HTR-8/SVneo (cell line): ENCODE results near the gene ABCD3.
"Not testable (repeated sequence)": the region's sequence is repeated elsewhere in the genome, so short reads cannot be mapped to it uniquely, and the experiment has no call there.

Experiments
- DNase-seq: peaks from one replicate; pipeline ENCODE4 v3.0.0; 2011; ENCODE audit warnings: low spot score, mixed read lengths; ENCODE audit not compliant: insufficient read length
- FAIRE-seq: peaks from 2 replicates; lab custom pipeline; 2011; peaks lifted over from hg19 to GRCh38; lab: Jason Lieb, UNC

The ABCD3 gene

GRCh38 chr1:94543893-94544635 is 125.9 kb downstream of the ABCD3 start:
- DNase-seq (no peak), FAIRE-seq (no peak)

DNA sequence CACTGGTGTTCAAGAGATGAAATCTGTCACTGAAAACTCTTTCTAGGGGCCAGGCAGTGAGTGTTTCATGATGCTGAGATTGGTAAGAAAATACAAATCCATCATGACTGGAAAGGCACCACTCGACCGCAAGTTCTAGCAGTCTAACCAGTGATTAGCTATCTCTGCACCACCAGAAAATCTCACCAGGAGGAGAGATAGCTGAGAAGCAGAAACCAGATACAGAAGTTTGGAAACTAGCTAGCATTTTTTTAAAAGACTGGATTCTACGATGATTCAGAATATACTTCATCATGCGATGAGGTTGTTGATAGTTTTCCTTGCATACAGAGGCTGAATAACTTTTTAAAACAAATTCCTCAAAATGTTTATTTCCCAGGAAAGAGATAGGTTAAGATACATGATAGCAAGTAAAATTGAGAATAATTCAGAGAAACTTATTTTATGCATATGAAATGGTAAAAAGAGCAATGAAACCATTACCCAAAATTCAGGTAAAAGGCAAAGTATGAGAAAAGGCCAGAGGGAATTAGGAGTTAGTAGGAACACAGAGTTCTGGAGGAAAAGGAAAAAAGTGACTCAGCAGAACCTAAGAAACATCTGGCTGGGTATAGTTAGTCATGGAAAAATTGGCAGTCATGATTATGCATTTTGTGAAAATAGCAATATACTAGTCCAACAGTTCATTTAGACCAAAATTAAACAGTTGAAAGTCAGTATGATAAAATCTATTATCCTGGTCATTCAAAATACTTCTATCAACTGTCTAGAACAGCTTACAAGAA is 126.7 kb downstream of the ABCD3 start:
- DNase-seq (no peak), FAIRE-seq (no peak)

DNA sequence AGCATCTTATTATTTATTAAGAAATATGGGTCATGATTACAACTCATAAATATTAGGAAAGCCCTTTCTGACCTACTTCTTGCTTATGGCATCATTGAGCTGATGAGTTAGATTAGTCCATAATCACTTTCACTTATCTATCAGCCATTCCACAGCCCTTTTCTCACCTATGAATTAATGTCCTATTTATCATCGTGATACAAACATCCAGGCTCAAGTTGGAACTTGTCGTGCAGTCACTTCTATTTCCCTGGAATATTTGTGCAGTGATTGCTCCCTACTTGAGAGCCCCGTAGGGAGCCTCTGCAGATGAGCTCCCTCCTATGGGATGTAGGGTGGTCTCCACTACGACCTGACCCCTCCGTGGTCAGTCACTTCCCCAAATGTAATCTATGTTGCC is 131.5 kb downstream of the ABCD3 start:
- no peak for FAIRE-seq
- DNase-seq, result no peak

- DNase-seq, result no peak
- FAIRE-seq, result no peak
These were observed 132.2 kb downstream of the ABCD3 start for GRCh38 chr1:94550396-94550795.

DNA sequence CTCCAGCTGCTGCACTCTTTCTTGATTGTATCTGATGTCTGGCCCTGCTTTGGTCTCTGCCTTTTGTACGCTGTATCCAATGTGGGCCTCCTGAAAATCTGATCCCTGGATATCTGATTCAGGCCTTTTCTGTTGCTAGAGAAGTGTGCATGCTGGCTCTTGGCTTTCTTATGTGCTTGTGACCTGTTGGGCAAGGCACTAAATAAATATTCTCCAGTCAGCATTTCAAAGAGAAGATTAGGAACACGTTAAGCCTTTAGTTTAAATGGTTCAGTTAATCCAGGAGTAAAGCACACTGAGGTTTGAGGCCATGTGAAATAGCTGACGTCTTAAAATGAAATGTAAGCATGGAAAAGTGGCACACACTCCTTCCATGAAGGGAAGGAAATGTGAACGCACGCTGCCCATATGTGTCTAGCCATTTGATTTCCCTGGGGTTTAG is 132.6 kb downstream of the ABCD3 start:
- FAIRE-seq, result no peak
- no peak for DNase-seq

DNA sequence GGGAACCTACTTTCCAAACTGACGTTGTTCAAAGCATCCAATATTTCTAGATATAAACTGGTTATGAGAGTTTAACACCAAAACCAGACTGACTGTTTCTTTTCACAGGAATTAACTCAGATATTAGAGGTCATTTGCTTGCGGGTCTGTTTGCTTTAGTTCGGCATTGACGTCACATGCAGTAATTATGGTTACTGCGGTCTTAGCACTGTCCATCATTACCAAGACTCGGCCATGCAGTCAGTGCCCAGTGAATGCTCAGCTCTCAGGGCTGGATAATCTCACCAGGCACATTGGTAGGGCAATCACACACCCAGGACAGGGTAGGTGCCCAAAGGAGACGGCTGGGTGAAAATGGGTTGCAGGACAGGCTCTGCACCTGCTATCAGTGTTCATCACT is 133.3 kb downstream of the ABCD3 start:
- no peak for DNase-seq
- FAIRE-seq, result no peak

DNA sequence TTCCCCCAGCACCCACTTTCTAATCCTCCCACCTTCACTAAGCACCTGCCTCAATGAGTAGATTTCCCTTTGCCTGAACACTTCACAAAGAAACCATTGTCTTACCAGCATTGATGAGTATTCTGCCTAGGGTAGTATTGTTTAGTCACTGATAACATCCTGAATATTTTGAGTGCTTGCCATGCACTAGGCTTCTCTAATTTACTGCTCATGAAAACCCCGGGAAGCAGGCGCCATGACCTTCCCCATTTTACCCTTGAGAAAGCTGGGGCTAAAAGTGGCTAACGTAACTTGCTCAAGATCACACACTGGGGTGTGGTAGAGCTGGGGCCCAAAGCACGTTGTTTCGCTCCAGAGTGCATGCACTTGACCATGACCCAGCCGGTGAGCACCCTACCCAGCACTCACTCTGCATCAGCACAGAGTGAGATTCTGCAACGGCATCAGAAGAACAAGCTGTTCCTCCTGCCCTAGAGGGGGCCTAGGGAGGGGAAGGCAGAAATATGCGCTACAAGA is 133.9 kb downstream of the ABCD3 start:
- FAIRE-seq, result no peak
- DNase-seq, result no peak

DNA sequence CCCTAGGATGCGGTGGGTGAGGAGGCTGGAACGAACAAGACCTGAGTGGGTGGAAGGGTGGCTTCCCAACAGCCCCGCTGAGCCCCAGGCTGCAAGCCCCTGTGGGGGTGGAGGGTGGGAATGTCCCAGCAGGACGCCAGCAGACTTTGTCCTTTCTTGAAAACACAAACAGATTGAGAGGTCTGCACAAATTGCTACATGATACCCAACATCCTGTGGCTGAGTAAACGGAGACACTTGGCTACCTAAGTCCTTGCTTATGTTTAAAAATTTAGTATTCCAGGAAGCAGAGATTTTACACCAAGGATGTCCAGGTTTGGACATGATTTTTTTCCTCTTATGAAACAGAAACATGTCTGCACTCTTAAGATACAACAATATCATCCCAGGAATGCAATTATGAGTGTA is 135.1 kb downstream of the ABCD3 start:
- FAIRE-seq (no peak), DNase-seq (no peak)

GRCh38 chr1:94553931-94554330 is 135.7 kb downstream of the ABCD3 start:
- DNase-seq, result no peak
- no peak for FAIRE-seq

DNA sequence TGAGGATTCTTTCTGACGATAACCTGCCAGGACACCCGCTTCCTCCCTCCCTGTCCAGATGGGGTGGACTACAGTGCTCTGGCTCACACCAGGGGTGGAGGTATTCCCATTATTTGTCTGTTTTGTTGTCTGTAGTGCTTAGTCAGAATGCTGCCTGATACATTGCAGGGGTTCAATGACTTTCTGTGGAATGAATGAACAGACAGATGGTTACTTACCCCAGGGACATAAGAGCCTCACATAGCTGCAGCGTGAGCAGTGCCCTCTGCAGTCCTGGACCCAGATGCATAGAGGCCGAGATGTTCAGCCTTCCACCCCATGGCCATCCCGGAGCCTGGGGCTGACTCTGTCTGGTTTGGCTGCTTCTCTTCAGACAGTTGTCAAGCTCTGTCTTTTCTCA is 136.4 kb downstream of the ABCD3 start:
- FAIRE-seq, result no peak
- no peak for DNase-seq

GRCh38 chr1:94555091-94555490 is 136.9 kb downstream of the ABCD3 start:
- FAIRE-seq (no peak), DNase-seq (no peak)

GRCh38 chr1:94559921-94560320 is 141.7 kb downstream of the ABCD3 start:
- no peak for FAIRE-seq
- no peak for DNase-seq

GRCh38 chr1:94560333-94560732 is 142.1 kb downstream of the ABCD3 start:
- no peak for DNase-seq
- no peak for FAIRE-seq

DNA sequence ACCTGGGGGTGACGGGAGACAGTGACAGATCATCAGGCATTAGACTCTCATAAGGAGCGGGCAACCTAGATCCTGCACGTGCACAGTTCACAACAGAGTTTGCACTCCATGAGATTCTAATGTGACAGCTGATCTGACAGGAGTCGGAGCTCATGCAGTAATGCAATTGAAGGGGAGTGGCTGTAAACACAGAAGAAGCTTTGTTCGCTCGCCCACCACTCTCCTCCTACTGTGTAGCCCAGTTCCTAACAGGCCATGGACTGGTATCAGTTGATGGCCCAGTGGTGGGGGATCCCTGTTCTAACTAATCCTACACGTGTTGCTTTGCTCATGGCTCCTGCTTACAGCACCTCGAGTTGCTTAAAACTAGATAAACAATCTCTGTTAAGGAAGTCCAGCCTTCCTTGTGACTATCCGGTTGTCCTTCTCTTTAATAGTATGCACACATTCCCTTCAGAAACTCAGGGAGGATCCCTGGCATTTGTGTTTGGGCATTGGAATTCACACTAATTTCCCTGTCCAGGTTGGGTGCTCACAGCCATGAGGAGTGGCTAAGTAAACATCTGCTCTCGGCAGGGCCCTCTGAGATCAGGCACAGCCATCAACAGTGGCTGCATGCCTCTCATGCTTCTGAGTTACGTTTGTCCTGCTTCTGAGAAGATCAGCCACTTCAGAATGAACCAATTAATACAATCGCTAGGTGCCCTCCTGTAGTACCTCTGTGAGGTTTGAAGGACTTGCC is 144.5 kb downstream of the ABCD3 start:
- FAIRE-seq (no peak), DNase-seq (no peak)

DNA sequence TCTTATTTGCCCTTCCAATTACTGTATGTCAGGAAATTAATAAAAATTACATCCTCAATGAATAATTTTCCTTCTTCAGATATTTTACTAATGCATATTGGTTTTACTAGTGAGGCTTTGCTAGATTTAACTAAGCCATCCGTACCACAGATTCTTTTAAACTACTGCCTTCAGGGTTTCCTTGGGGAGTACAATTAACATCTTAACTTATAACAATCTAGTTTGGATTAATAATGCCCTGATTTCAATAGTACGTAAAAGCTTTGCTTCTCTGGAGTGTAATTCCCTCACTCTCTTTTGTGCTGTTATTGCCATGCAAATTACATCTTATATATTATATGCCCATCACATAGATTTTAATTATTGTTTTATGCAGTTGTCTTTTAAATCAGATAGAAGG is 147.7 kb downstream of the ABCD3 start:
- DNase-seq (no peak), FAIRE-seq (no peak)

- not testable (repeated sequence) for DNase-seq
These were observed 148.2 kb downstream of the ABCD3 start for GRCh38 chr1:94566436-94566835.

GRCh38 chr1:94567975-94568607 is 149.9 kb downstream of the ABCD3 start:
- not testable (repeated sequence) for DNase-seq
- FAIRE-seq, result peak; percentile 40

More at GRCh38 chr1:94566436-94566835, 148.2 kb downstream of the ABCD3 start:
- FAIRE-seq, result not testable (repeated sequence)
